Measurements from ENCODE around the gene NPRL2. TPM values are rescaled to one million over a fixed set of nuclear protein-coding genes. Genes with fewer than 3 reads are reported as not detected.
A peak's percentile ranks its signal among the peaks of the same experiment; 100 is the strongest.

The NPRL2 gene
- polyA plus RNA-seq, 1 donor = 19.6 TPM

- no peak for DNase-seq (ENCODE audit: low read depth)
Measured at GRCh38 chr3:50350213-50350526, 405 bp downstream of the NPRL2 start.

DNA sequence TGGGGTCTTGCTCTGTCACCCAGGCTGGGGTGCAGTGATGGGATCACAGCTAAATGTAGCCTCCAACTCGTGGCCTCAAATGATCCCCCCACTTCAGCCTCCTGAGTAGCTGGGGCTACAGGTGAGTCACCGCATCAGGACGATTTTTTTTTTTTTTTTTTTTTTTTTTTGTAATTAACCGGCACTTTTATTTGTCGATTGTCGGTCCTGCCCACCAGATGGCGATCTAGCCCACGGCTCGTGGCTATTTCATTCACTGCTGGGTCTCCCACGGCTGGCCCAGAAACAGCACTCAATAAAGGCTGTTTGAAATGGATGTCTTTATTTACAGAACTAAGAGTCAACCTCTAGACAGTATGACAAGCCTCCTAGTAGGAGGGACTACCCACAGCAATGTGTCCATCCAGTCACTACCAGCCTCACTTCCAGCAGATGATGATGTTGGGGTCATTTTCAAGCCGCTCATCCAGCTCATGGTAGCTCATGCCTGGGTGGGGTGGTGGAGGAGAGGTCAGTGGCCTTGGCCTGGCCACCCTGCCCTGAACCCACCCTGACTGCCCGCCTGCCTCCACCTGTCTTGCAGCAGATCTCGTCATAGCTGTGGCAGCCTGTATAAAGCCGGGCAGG, 3.3 kb downstream of the NPRL2 start:
- no peak for DNase-seq (ENCODE audit: low read depth)

DNA sequence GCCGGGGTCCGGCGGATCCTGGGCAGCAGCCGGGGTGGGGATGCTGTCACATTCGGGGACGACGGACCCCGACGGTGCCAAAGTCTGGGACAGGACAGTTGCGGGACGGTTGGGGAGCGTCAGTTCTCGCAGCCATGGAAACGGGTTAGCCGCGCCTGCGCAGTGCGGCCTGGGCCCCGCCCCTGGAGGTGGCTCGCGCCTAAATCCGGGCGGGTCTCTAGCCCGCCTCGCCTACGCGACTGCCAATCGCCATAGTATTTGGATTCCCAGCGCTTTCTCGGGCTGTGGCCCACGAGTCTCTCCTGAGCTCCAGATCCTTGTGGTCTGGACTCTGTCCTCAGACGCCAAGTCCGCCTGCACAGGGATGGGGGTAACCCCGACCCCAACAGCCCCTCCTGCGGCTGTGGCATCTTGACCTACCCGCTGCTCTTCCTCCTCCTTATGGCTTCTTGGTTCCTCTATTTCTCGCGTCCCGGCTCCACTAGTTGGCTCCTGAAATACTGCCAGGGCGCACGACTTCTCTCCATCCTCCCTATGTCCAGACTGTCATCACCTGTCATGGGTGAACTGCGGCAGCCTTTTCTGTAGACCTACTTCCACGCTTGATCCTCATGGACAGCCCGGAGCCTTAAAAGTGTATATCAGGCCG, 4.9 kb downstream of the NPRL2 start, which contains the start of gene ZMYND10:
Gene ZMYND10 (minus strand): TSS at position 147 of the 649 bp plus-strand sequence. CDS start 153 bp downstream, outside the sequence.
- DNase-seq (ENCODE audit: low read depth) = no peak

DNA sequence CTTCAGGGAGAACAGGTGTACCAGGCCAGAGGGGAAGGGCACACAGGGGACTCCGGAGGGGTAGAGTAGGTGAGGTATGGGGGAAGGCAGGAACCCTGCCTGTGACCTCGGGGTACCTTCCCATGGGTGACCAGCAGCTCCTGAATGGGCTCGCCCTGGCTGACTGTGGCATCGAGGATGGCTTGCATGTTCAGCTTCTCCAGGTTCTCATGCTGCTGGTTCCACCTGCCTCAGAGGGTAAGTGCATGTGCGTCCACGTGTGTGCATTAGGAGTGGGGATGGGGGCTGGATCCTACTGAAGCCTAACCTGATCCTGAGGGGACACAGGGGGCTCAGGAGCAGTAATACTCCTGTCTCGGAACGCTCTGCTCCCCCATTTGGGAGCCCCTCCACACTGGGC, 5.6 kb downstream of the NPRL2 start:
- no peak for DNase-seq (ENCODE audit: low read depth)

- no peak for DNase-seq (ENCODE audit: low read depth)
Measured at GRCh38 chr3:50342813-50343633, 7.6 kb downstream of the NPRL2 start.

GRCh38 chr3:50341996-50342650, 8.5 kb downstream of the NPRL2 start:
- DNase-seq (ENCODE audit: low read depth) = no peak

DNA sequence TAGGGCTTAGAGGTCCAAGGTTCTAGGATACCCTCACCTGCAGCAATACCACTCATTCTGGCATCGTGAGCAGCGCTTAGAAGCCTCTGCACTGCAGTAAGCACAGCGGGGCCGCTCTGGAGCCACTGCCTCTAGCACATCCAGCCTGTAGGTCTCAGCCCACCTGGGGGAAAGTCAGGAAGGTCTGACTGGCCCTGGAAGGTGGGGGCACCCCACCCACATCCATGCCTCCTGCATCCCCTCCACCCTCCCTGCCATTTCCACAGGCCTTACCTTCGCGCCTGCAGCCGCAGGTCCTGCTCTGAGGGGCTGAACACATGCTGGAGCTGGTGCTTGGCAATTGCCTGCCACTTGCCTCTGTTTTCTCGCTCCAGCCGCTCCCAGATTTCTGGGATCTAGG, 9.0 kb downstream of the NPRL2 start:
- DNase-seq (ENCODE audit: low read depth) = no peak

- DNase-seq (ENCODE audit: low read depth) = no peak
Measured at GRCh38 chr3:50340448-50341329, 9.9 kb downstream of the NPRL2 start, which contains the start of gene RASSF1. Gene RASSF1 (minus strand): TSS chr3:50340836. CDS start chr3:50340805, 31 bp downstream.

GRCh38 chr3:50340147-50340447, 10.5 kb downstream of the NPRL2 start:
- DNase-seq (ENCODE audit: low read depth) = no peak

GRCh38 chr3:50339485-50340146, 11.0 kb downstream of the NPRL2 start:
- DNase-seq (ENCODE audit: low read depth) = no peak

- DNase-seq (ENCODE audit: low read depth) = no peak
Measured at GRCh38 chr3:50338965-50339364, 11.6 kb downstream of the NPRL2 start.

GRCh38 chr3:50337175-50337861, 13.3 kb downstream of the NPRL2 start:
- DNase-seq (ENCODE audit: low read depth) = peak; percentile 94

DNA sequence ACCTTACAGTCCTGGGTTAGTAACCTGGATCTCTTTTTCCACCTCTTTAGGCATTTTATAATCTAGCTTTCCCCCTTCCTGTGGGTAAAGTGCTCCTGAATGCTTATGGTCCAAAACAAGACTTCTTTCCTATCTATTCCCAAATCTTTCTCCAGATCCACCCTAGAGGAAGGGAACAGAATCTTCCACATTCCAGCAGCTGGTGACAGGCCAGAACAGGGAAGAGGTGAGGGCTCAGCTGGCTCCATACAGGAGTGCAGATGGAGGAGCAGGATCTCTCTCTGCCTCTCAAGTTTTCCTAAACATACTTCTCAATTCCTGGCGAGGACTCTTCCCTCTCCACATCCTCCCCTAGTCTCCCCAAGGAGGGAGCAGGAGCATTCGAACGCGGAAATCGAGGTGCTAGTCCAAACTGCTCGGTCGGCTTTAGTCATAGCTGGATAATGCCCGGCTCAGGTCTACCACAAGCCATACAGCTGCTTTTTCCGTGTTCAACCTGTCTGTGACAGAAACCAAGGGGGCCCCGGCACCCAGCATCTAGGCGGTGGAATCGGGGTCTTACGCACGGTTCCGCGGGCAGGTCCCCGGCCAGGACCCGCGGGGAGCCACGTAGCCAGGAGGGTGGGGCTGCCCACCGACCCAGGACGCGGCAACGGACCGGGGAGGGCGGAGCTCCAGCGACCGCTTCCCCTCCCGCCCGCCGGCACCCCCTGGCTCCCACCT, 14.0 kb downstream of the NPRL2 start:
- DNase-seq (ENCODE audit: low read depth) = no peak

DNA sequence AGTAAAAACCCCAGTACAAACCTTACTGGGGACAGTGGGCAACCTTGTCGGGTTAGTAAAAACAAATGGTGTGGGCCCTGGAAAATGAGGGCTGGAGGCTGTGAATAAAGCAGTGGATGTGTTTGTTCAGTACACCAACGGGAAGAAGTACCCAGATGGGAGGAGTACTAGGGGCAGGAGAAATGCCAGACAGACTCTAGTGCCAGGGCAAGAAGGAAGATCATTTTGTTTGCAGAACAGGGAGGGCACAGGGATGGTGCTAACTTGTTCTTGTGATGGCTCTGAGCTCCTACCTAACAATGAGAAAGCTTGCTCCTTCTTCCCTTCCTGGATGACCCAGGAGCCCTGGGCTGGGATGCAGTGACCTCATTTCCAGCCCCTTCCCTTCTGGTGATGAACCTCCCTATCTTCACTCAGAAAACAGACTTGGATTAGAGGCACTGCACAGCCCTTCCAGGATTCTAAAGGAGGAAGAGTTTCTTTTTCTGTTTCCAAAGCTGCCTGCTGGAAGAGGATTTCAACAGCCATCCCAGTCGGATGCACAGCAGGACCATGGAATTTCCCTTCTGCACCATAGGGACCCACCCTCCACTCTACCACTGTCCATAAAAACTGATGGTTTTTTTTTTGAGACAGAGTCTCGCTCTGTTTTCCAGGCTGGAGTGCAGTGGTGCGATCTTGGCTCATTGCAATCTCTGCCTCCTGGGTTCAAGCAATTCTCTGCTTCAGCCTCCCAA, 16.1 kb downstream of the NPRL2 start:
- no peak for DNase-seq (ENCODE audit: low read depth)

- DNase-seq (ENCODE audit: low read depth) = no peak
Measured at GRCh38 chr3:50333744-50334328, 16.7 kb downstream of the NPRL2 start.

- no peak for DNase-seq (ENCODE audit: low read depth)
Measured at GRCh38 chr3:50331364-50331907, 19.1 kb downstream of the NPRL2 start.

DNA sequence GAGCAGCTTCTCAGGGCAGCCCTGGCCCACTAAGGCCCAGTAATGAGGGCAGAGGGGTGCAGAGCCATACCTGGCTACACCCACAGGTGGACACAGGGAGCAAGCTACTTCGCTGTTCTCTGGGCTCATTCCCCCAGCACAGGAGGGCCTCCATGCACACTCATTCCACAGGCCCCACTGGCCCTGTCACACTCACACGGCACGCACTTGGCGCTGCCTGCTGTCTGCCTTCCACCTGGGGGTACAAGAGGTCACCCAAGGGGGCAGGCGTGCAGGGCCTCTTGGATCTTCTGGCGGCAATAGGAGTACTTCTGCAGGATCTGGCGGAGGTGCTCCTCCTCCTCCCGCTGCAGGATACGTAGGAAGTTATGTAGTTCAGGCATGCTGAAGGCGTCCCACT, 20.2 kb downstream of the NPRL2 start:
- no peak for DNase-seq (ENCODE audit: low read depth)
